Tibial artery (tissue), 4 donors: ENCODE data around the gene SDHB.

Experiments
- DNase-seq, 2 donors: peaks; one replicate each; pipeline ENCODE4 v3.0.0-alpha.2; 2019
- H3K27ac ChIP-seq, 2 donors: fragments of 200-600 bp; sonication (generic) in 1 of 2; 1 replicate in 1 of 2; 2 replicates in 1 of 2; pipeline ENCODE4 v1.5.1; 2018 to 2019; ENCODE audit warnings: mild to moderate bottlenecking in 1 of 2
- H3K27me3 ChIP-seq, 2 donors: fragments of 200-600 bp; sonication (generic) in 1 of 2; one replicate each; pipeline versions ENCODE4 v1.5.1 to v1.6.0; 2016 to 2019
- H3K36me3 ChIP-seq, 3 donors: fragments of 200-600 bp; sonication (generic) in 2 of 3; one replicate each; pipeline ENCODE4 v1.5.1; 2016 to 2019; ENCODE audit warnings: mild to moderate bottlenecking in 2 of 3
- H3K4me1 ChIP-seq, 4 donors: fragments of 200-600 bp; sonication (generic) in 2 of 4; 1 replicate in 3 of 4; 2 replicates in 1 of 4; pipeline ENCODE4 v1.5.1; 2016 to 2019
- H3K4me3 ChIP-seq, 2 donors: fragments of 200-600 bp; sonication (generic) in 1 of 2; 1 replicate in 1 of 2; 2 replicates in 1 of 2; pipeline ENCODE4 v1.5.1; 2018 to 2019; ENCODE audit warnings: mild to moderate bottlenecking in 2 of 2
- H3K9me3 ChIP-seq, 3 donors: fragments of 200-600 bp; sonication (generic) in 1 of 3; one replicate each; pipeline ENCODE4 v1.5.1; 2016 to 2019
- CTCF ChIP-seq, 2 experiments: fragments of 200-600 bp in 1 of 2; fragments of 450-650 bp in 1 of 2; IDR thresholded peaks; one replicate each; pipeline ENCODE4 v1.5.1; 2017 to 2019; ENCODE audit warnings: antibody characterized with exemption in 2 of 2, mild to moderate bottlenecking in 1 of 2, moderate library complexity in 1 of 2
- intact Hi-C: fragments of 100-400 bp; cut with DNase I; formaldehyde crosslinking; loops from one replicate; pipeline ENCODE4 v1.15.0; 2023; ENCODE audit warnings: low total_unique reads

The SDHB gene

GRCh38 chr1:16980473-16981268 lies 73.2 kb downstream of the SDHB start, which contains the start of gene MFAP2:
MFAP2 (minus strand) TSS chr1:16980620; CDS start chr1:16978273, 2,347 bp downstream.
- DNase-seq: no peak
- peak within 1 kb of the TSS; percentile 62 to 66 for H3K4me3 ChIP-seq

DNA sequence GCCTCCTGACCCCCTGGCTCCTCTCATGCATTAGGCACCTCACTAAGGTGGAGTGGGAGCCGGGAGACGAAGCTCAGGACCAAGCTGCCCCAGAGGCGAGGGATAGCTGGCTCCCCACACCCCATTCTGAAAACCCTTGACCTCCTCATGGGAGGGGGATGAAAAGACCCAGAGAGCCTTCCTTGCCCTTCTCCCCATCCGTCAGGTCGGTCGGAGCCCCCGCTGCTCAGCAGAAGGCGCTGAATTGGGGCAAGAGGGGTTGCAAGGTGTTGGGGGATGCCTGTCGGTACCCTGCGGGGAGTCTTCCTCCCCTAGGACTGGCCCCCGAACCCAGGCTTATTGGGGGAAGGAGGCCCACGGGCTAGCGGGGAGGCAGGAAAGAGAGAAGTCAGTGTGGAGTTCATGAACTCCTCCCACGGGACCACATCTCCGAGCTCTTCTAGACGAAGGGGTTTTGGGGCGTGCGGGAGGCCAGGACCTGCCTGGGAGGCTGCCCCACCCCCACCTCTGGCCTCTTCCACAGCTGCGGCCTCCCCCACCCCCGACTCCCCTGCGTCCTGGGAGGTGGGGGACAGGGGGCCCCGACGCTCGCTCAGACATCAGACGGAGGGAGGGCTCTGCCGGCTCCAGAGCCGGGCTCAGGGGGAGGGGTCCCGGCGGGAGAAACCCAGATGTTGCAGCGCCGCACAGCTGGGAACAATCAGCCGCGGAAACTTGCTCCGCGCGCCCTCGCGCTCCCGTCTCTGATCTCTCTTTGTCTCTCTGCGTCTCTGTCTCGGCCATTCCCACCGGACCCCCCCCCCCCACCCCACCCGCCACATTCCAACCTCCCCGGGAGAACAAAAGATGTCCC lies 74.1 kb downstream of the SDHB start:
- intact Hi-C loops: no loop called here
- H3K27ac ChIP-seq: peak overlapping the region; percentile 86 to 98
- H3K9me3 ChIP-seq: no peaks in the 10 kb centered on the region
- H3K4me1 ChIP-seq: peaks cover 0 to 52% (median 40%) of the 10 kb centered on the region in 4 donors
- no peaks in the 10 kb centered on the region for H3K36me3 ChIP-seq
- peak overlapping the region; percentile 62 to 66 for H3K4me3 ChIP-seq
- H3K27me3 ChIP-seq: no peaks in the 10 kb centered on the region
- no peak for TF ChIP-seq CTCF (IDR thresholded peaks at IDR 0.05)
- no peak for DNase-seq

More at GRCh38 chr1:16980473-16981268, 73.2 kb downstream of the SDHB start, which contains the start of gene MFAP2:
- no peaks in the 10 kb centered on the region for H3K27me3 ChIP-seq
- TF ChIP-seq CTCF (IDR thresholded peaks at IDR 0.05): no peak
- H3K27ac ChIP-seq: peak within 1 kb of the TSS; percentile 86 to 98
- H3K9me3 ChIP-seq: no peaks in the 10 kb centered on the region
- intact Hi-C loops: no loop called here
- peaks cover 0 to 3% (median 1%) of the 10 kb centered on the region in 3 donors for H3K36me3 ChIP-seq
- H3K4me1 ChIP-seq: peaks cover 0 to 46% (median 34%) of the 10 kb centered on the region in 4 donors

DNA sequence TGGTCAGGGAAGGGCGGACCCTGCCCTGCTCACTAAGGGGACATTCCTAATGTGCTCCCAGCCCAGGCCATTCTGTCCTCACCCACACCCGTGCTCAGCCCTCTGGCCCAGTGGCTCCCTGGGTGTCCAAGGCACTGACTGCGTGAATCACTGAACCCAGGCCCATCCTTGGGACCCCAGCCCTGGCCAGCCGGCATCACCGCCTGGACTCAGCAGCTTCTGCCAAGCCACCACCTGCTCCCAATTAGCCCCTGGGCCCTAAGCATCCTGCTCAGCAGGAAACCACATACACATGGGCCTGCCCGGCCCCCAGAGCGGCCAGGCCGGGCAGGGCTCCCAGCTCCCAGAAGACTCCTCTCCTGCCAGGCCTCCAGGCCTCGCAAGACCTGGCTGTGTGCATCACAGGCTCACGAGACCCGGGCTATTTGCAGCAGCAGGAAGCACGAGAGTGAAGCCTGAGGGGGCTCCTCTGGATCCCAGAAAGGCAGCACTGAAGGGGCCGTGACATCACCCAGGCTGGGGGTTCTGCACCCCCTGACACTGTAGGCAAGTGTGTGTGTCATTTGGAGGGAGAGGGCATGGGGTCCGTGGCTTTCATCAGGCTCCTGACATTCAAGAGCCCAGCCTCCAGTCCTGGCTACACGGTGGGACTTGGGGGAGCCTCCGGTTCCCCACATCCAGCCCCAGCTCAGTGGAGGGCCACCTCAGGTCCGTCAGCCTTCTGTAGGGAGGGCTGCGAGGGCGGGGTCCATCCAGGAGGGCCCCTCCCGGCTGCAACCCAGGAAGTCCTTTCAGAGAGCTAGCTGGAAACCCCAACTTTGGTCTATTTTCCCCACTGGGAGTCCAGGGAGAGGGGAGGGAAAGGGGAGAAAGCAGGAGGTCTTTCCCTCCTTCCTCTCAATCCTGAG lies 75.0 kb downstream of the SDHB start:
- H3K4me3 ChIP-seq: peak overlapping the region; percentile 62 to 66
- H3K27ac ChIP-seq: peak overlapping the region; percentile 86 to 98
- no peaks in the 10 kb centered on the region for H3K9me3 ChIP-seq
- H3K27me3 ChIP-seq: no peaks in the 10 kb centered on the region
- DNase-seq: peak; percentile 83 to 93
- intact Hi-C loops: no loop called here
- H3K36me3 ChIP-seq: no peaks in the 10 kb centered on the region
- H3K4me1 ChIP-seq: peaks cover 0 to 46% (median 40%) of the 10 kb centered on the region in 4 donors
- TF ChIP-seq CTCF (IDR thresholded peaks at IDR 0.05): no peak

GRCh38 chr1:16978139-16978538 lies 75.7 kb downstream of the SDHB start:
- H3K27me3 ChIP-seq: no peaks in the 10 kb centered on the region
- H3K4me1 ChIP-seq: peaks cover 0 to 46% (median 40%) of the 10 kb centered on the region in 4 donors
- H3K36me3 ChIP-seq: no peaks in the 10 kb centered on the region
- intact Hi-C loops: no loop called here
- H3K9me3 ChIP-seq: no peaks in the 10 kb centered on the region
- no peak for DNase-seq
- H3K4me3 ChIP-seq: peak overlapping the region; percentile 62 to 66
- no peak for TF ChIP-seq CTCF (IDR thresholded peaks at IDR 0.05)
- peak overlapping the region; percentile 86 to 98 for H3K27ac ChIP-seq

DNA sequence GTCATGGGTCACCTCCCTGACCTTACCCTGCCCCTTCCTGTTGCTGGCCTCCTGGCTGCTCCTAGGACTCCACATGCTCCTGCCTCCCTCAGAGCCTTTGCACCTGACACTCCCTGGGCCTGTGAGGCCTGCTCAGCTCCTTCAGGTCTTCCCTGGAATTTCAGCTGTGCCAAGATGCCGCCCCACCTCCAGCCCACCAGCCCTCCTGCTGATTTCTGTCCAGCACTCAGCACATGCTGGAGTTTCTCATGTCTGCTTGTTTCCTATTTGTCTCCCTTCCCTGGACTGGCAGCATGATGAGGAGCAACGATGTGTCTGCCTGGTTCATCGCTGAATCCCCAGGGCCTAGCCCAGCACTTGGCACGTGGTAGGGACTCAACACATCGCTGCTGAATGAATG lies 76.5 kb downstream of the SDHB start:
- no peak for DNase-seq
- intact Hi-C loops: no loop called here
- H3K27ac ChIP-seq: peak overlapping the region; percentile 86 to 98
- H3K36me3 ChIP-seq: no peaks in the 10 kb centered on the region
- H3K4me1 ChIP-seq: peaks cover 0 to 46% (median 40%) of the 10 kb centered on the region in 4 donors
- H3K27me3 ChIP-seq: no peaks in the 10 kb centered on the region
- no peaks in the 10 kb centered on the region for H3K9me3 ChIP-seq
- TF ChIP-seq CTCF (IDR thresholded peaks at IDR 0.05): no peak
- H3K4me3 ChIP-seq: no peak overlapping the region
